ENCODE measurements around the gene IZUMO3.

GRCh38 chr9:24500761-24501160 is 44.9 kb downstream of the IZUMO3 start:
- TF ChIP-seq POLR2A (IDR thresholded peaks at IDR 0.05) (no peak), CTCF (IDR thresholded peaks at IDR 0.05) (no peak)

All from lower leg skin (tissue), 3 donors.